GM21515 (cell line): Measurements from ENCODE around the gene SLCO2B1.
A peak's percentile ranks its signal among the peaks of the same experiment; 100 is the strongest.

Source experiments
- ATAC-seq: cut with Tn5 transposase; IDR thresholded peaks from one replicate; pipeline ENCODE4 v1.9.1; 2021; ENCODE audit not compliant: unreplicated experiment

SLCO2B1 gene

GRCh38 chr11:75190652-75191329, 39.9 kb downstream of the SLCO2B1 start:
- ATAC-seq, result no peak

DNA sequence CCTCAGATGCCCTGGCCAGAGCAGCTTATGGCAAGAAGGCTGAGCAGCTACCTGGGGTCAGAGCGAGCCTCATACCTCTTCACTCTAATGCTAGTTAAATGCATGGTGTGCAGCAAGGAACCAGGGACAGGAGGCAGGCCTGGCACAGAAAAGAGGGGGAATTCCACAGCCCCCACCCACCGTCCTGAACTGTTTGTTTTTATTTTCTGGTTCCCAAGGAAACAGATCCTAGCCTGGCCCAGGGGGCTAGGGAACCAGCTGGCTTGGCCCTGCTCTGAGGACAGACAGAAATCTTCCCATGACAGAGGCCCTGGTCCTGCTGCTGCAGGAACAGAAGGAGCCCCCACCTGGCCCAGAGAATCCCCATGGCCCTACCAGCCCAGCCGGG, 40.4 kb downstream of the SLCO2B1 start:
- ATAC-seq, result no peak

GRCh38 chr11:75193271-75193670, 42.4 kb downstream of the SLCO2B1 start:
- ATAC-seq, result no peak

- no peak for ATAC-seq
Measured at GRCh38 chr11:75193711-75194110, 42.8 kb downstream of the SLCO2B1 start.

DNA sequence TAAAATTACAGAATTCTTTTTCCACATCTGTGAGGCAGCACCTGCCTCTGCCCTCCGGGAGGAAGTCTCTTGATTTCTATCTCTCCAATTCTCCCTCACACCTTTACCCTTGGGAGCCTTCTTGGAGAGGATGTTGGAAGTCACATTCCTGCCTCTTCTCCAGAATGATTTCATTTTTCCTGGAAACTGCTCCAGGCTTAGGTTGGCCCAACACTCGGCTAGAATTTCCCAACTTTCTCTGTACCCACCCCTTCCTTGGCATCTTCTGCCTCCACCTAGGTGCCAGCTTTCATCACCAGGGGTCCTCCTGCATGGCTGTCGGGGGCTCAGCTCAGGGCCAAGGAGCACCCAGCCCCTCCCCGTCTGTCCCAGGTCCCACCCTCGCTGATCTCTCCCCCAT, 43.2 kb downstream of the SLCO2B1 start:
- ATAC-seq, result no peak

- no peak for ATAC-seq
Measured at GRCh38 chr11:75195167-75195962, 44.5 kb downstream of the SLCO2B1 start.

GRCh38 chr11:75196426-75196825, 45.5 kb downstream of the SLCO2B1 start:
- no peak for ATAC-seq

GRCh38 chr11:75197512-75198277, 46.8 kb downstream of the SLCO2B1 start:
- ATAC-seq, result no peak

DNA sequence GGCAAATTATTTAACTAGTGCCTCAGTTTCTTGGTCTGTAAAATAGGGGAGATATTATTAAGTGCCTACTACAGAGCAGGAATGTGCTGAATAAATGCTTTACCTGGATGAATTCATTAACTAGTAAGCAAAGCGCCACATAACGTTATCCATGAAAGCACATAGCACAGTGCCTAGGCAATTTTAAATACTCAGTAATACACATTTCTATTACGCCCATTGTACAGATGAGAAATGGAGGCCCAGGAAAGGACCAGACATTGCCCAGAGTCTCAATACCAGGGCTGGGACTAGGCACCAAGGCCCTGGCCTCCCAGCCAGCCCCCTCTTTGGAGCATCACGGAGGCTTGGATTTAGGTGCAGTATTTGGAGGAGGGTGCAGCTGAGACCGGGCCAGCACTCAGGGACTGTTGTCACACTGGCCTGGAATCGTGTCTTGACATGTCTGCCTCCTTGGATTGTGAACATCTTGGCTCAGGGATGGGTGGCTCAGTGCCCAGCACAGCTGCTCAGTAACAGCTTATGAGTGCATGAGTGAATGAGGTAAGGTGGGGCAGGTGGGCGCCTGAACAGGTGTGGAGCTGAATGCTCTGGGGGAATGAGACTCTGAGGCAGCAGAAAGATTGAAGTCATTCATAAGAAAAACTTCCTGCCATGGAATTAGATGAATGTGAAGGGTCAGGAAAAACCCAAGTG, 47.5 kb downstream of the SLCO2B1 start:
- ATAC-seq, result no peak

- ATAC-seq, result no peak
Measured at GRCh38 chr11:75199412-75199955, 48.6 kb downstream of the SLCO2B1 start.

- ATAC-seq, result no peak
Measured at GRCh38 chr11:75200051-75200450, 49.1 kb downstream of the SLCO2B1 start.

- no peak for ATAC-seq
Measured at GRCh38 chr11:75200531-75200930, 49.6 kb downstream of the SLCO2B1 start.

DNA sequence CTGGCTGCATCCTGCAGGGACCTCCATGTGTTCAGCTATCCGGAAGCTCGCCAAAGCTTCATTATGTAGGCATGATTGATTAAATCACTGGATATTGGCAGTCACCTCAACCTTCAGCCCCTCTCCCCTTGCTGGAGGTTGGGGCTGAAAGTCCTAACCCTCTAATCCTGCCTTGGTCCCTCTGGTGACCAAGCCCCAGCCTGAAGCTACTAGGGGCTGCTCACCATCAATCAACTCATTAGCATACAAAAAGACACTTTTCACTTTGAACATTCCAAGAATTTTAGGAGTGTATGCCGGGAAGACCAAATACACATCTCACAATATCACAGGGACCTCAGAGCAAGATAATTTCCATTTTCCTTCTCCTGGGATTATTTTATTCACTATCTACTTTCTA, 50.9 kb downstream of the SLCO2B1 start:
- no peak for ATAC-seq

DNA sequence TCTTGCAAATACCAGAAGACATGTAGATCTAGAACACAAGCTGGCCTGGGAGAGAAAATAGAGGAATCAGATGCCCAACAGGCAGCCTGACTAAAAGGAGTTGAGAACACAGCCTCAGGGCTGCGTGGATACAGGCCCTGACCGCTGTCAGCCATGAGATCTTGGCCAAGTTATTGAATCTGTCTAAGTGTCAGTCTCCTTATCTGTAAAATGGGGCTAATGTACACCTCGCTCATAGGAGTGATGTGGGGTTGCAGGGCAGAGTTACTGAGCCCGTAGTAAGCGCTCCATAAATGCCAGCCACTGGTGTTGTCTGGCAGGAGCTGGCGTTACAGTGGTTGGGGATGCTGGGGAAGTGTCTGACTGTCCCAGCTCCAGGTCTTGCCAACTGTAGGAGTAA, 51.3 kb downstream of the SLCO2B1 start:
- ATAC-seq, result no peak

DNA sequence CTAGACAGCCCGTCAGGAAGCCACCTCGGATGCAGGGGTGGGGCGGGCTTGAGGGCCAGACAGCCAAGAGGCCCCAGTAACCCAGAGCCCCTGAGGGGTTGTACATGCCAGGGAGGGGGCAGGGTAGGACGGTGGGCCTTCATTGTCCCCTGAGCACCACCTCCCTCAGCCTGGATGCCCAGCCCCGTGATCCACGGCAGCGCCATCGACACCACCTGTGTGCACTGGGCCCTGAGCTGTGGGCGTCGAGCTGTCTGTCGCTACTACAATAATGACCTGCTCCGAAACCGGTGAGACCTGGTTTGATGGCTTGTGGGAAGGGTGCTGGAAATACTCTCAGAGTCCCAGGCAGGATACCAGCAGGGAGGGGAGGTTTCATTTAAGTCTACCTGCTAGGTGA, 52.2 kb downstream of the SLCO2B1 start:
- ATAC-seq, result no peak

GRCh38 chr11:75203641-75204011, 52.7 kb downstream of the SLCO2B1 start:
- ATAC-seq, result no peak

- no peak for ATAC-seq
Measured at GRCh38 chr11:75204012-75204674, 53.2 kb downstream of the SLCO2B1 start.

DNA sequence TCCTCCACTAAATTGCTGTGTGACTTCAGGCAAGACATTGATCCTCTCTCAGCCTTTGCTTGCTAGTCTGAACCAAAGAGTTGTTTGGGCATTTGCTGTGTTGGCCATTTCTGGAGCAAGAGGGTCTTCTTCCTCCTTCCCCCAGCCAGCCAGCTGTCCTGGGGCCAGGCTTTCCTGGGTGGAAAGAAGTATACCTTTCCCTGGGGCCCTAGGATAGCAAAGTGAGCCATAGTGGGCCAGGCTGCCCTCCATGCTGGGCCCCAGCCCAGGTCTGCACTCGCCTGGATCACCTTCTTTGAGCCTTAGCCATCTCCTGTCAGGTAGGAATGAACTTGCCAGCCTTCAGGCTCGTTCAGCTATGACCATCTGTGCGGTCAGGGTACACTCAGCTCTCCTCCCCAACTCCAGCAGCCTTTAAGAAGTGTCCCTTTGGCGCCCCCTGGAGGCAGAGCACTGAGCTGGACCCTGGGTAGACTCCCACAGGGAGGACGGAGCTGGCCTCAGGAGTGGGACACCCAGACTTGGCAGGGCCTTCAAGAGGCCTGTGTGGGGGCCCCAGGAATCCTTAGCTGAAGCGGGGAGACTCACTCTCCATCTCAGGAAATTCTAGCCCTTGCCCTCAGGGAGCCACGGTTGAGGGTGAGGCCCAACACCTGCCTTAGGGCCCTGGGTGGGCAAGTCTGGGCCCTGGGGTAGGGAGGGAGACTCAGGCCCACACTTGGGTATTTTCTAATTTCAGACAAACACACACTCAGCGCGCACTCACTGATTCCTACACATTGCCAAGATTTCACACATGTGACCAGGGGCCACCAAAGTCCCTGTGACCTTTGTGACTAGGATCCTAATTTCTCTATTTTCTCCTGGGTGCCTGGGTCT, 54.0 kb downstream of the SLCO2B1 start:
- peak; percentile 62 for ATAC-seq

DNA sequence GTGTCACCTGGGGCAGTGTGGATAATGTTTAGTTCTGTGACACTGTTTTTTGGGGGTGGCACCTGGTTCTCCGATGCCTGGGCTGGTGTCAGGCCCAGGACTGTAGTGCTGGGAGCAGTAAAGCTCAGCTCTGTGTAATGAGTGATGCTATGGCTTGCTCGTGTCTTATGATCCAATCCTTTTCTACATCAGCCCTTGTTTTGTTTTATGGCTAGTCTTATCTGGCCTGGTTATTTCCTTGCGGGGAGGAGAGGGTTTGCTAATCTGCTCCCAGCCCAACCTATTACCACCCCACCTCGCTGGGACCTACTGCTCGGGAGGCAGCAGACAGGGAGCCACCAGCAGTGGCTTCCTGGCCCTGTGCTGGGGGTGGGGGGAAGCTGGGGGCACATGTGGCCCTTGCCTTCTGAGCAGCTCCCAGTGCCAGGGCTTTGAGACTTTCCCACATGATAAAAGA, 54.7 kb downstream of the SLCO2B1 start:
- no peak for ATAC-seq
